Mesendoderm (in vitro differentiated cells): ENCODE measurements around the gene FAM219A.

Source experiments
- DNase-seq: peaks from one replicate; pipeline ENCODE4 v3.0.0; 2013
- H2AK5ac ChIP-seq: 2 replicates; pipeline ENCODE4 v1.6.1; 2013; ENCODE audit warnings: low read length, inconsistent platforms
- H2BK120ac ChIP-seq: 2 replicates; pipeline ENCODE4 v1.6.1; 2013; ENCODE audit warnings: low read depth, mild to moderate bottlenecking, low read length, moderate library complexity, mixed read lengths
- H2BK15ac ChIP-seq: replicated peaks from 2 replicates; pipeline ENCODE4 v1.6.1; 2013; ENCODE audit warnings: low read depth, mild to moderate bottlenecking, moderate library complexity
- H2BK5ac ChIP-seq: 2 replicates; pipeline ENCODE4 v1.6.1; 2013; ENCODE audit warnings: low read length, inconsistent platforms
- H3K18ac ChIP-seq: 2 replicates; pipeline ENCODE4 v1.6.1; 2013; ENCODE audit warnings: mild to moderate bottlenecking, low read length, mixed read lengths
- H3K23ac ChIP-seq: one replicate; pipeline ENCODE4 v1.6.1; 2013; ENCODE audit warnings: low read length
- H3K27ac ChIP-seq: 2 replicates; pipeline ENCODE4 v1.5.1; 2013; ENCODE audit warnings: low read depth, mild to moderate bottlenecking, inconsistent platforms, low read length, moderate library complexity
- H3K27me3 ChIP-seq: 2 replicates; pipeline ENCODE4 v1.6.1; 2013; ENCODE audit warnings: low read length, control low read depth, mild to moderate bottlenecking, inconsistent platforms; ENCODE audit not compliant: insufficient read depth, poor library complexity
- H3K36me3 ChIP-seq: 2 replicates; pipeline ENCODE4 v1.6.1; 2013; ENCODE audit warnings: low read length, inconsistent platforms; ENCODE audit not compliant: control insufficient read depth, insufficient read depth
- H3K4ac ChIP-seq: one replicate; pipeline ENCODE4 v1.6.1; 2013; ENCODE audit warnings: low read depth, mild to moderate bottlenecking, low read length, moderate library complexity
- H3K4me1 ChIP-seq: 2 replicates; pipeline ENCODE4 v1.6.1; 2013; ENCODE audit warnings: low read depth, low read length, inconsistent platforms; ENCODE audit not compliant: control insufficient read depth
- H3K4me2 ChIP-seq: 2 replicates; pipeline ENCODE4 v1.6.1; 2013; ENCODE audit warnings: low read length
- H3K4me3 ChIP-seq: 2 replicates; pipeline ENCODE4 v1.5.1; 2013; ENCODE audit warnings: mild to moderate bottlenecking, low read length
- H3K56ac ChIP-seq: one replicate; pipeline ENCODE4 v1.6.1; 2013; ENCODE audit warnings: low read length
- H3K79me1 ChIP-seq: 2 replicates; pipeline ENCODE4 v1.6.1; 2013; ENCODE audit warnings: low read length, inconsistent platforms
- H3K79me2 ChIP-seq: 2 replicates; pipeline ENCODE4 v1.6.1; 2013; ENCODE audit warnings: mild to moderate bottlenecking, low read length; ENCODE audit not compliant: control insufficient read depth, insufficient read depth
- H3K9ac ChIP-seq: 2 replicates; pipeline ENCODE4 v1.6.1; 2013; ENCODE audit warnings: low read length, inconsistent platforms
- H4K5ac ChIP-seq: one replicate; pipeline ENCODE4 v1.6.1; 2013; ENCODE audit warnings: low read length
- H4K8ac ChIP-seq: one replicate; pipeline ENCODE4 v1.6.1; 2013; ENCODE audit warnings: low read depth, mild to moderate bottlenecking, control low read depth, low read length, moderate library complexity
- WGBS: extraction: QIAGEN DNeasy Blood & Tissue Kit; methylation state at CpG from one replicate; pipeline ENCODE4 v1.1.7; 2013; ENCODE audit warnings: low lambda C conversion rate, missing lambda C conversion rate; ENCODE audit not compliant: insufficient coverage; ENCODE audit errors: extremely low coverage; 5-methylcytosine and 5-hydroxymethylcytosine counted together

The FAM219A gene

GRCh38 chr9:34380511-34381315 lies 77.7 kb downstream of the FAM219A start:
- Histone ChIP-seq H2BK120ac (no peak overlapping the region), H3K4ac (no peak overlapping the region), H3K27ac (no peak overlapping the region), H3K23ac (no peak overlapping the region), H3K79me1 (no peaks in the 10 kb centered on the region), H4K5ac (no peak overlapping the region), H3K4me1 (peaks cover 7% of the 10 kb centered on the region), H3K27me3 (peaks cover 3% of the 10 kb centered on the region), H2AK5ac (no peak overlapping the region), H3K9ac (peak overlapping the region; percentile 32), H3K56ac (peak overlapping the region; percentile 77), H3K36me3 (no peaks in the 10 kb centered on the region), H3K79me2 (no peaks in the 10 kb centered on the region), H4K8ac (no peak overlapping the region), H2BK15ac (no peak overlapping the region), H3K18ac (no peak overlapping the region), H3K4me3 (peak overlapping the region; percentile 23), H3K4me2 (peak overlapping the region; percentile 87), H2BK5ac (no peak overlapping the region)
- no CpG with 5 or more reads among the region's 59 CpGs for WGBS
- DNase-seq = peak; percentile 86

GRCh38 chr9:34380034-34380510 lies 78.3 kb downstream of the FAM219A start:
- Histone ChIP-seq H3K79me2 (no peaks in the 10 kb centered on the region), H4K8ac (no peak overlapping the region), H2BK120ac (no peak overlapping the region), H3K4me2 (peak overlapping the region; percentile 87), H3K4ac (no peak overlapping the region), H3K4me1 (peaks cover 13% of the 10 kb centered on the region), H3K56ac (peak overlapping the region; percentile 59), H4K5ac (no peak overlapping the region), H3K27me3 (peaks cover 3% of the 10 kb centered on the region), H3K27ac (no peak overlapping the region), H3K9ac (peak overlapping the region; percentile 32), H3K36me3 (no peaks in the 10 kb centered on the region), H2AK5ac (no peak overlapping the region), H2BK15ac (no peak overlapping the region), H3K4me3 (peak overlapping the region; percentile 47), H3K23ac (no peak overlapping the region), H2BK5ac (no peak overlapping the region), H3K79me1 (no peaks in the 10 kb centered on the region), H3K18ac (no peak overlapping the region)
- no CpG with 5 or more reads among the region's 24 CpGs for WGBS
- DNase-seq = no peak

- Histone ChIP-seq H3K79me1 (no peaks in the 10 kb centered on the region), H3K79me2 (no peaks in the 10 kb centered on the region), H4K8ac (no peak overlapping the region), H2BK120ac (no peak overlapping the region), H3K27me3 (peaks cover 3% of the 10 kb centered on the region), H3K56ac (peak overlapping the region; percentile 91), H2BK15ac (no peak overlapping the region), H3K27ac (no peak overlapping the region), H3K9ac (peak overlapping the region; percentile 32), H3K36me3 (no peaks in the 10 kb centered on the region), H3K4me3 (peak overlapping the region; percentile 47), H3K23ac (no peak overlapping the region), H2BK5ac (no peak overlapping the region), H3K4me2 (peak overlapping the region; percentile 87), H3K4me1 (peaks cover 15% of the 10 kb centered on the region), H2AK5ac (no peak overlapping the region), H3K18ac (no peak overlapping the region), H4K5ac (no peak overlapping the region), H3K4ac (no peak overlapping the region)
- DNase-seq = peak; percentile 94
- WGBS = no CpG with 5 or more reads among the region's 35 CpGs
Observed at GRCh38 chr9:34379334-34380033, 78.9 kb downstream of the FAM219A start.

GRCh38 chr9:34378376-34379060 lies 79.9 kb downstream of the FAM219A start:
- Histone ChIP-seq H2AK5ac (no peak overlapping the region), H3K27me3 (peaks cover 3% of the 10 kb centered on the region), H3K4me1 (peaks cover 15% of the 10 kb centered on the region), H3K23ac (no peak overlapping the region), H3K4ac (no peak overlapping the region), H3K27ac (no peak overlapping the region), H3K56ac (no peak overlapping the region), H4K5ac (no peak overlapping the region), H3K4me2 (no peak overlapping the region), H3K9ac (no peak overlapping the region), H3K79me1 (peaks cover 7% of the 10 kb centered on the region), H3K4me3 (no peak overlapping the region), H3K18ac (no peak overlapping the region), H2BK5ac (no peak overlapping the region), H2BK120ac (no peak overlapping the region), H3K36me3 (no peaks in the 10 kb centered on the region), H2BK15ac (no peak overlapping the region), H3K79me2 (peaks cover 7% of the 10 kb centered on the region), H4K8ac (no peak overlapping the region)
- no CpG with 5 or more reads among the region's 3 CpGs for WGBS
- DNase-seq = no peak

GRCh38 chr9:34377404-34377746 lies 81.0 kb downstream of the FAM219A start:
- Histone ChIP-seq H3K4me2 (peak overlapping the region; percentile 95), H2BK5ac (no peak overlapping the region), H3K27ac (no peak overlapping the region), H3K56ac (peak overlapping the region; percentile 80), H2BK15ac (no peak overlapping the region), H4K8ac (no peak overlapping the region), H3K36me3 (no peaks in the 10 kb centered on the region), H3K18ac (no peak overlapping the region), H2BK120ac (no peak overlapping the region), H3K27me3 (peaks cover 3% of the 10 kb centered on the region), H3K4ac (no peak overlapping the region), H3K9ac (peak overlapping the region; percentile 26), H3K4me1 (peaks cover 15% of the 10 kb centered on the region), H3K23ac (no peak overlapping the region), H3K79me2 (peaks cover 7% of the 10 kb centered on the region), H3K79me1 (peaks cover 7% of the 10 kb centered on the region), H3K4me3 (peak overlapping the region; percentile 31), H2AK5ac (no peak overlapping the region), H4K5ac (no peak overlapping the region)
- DNase-seq = no peak
- WGBS = no CpG with 5 or more reads among the region's 21 CpGs
